Hindlimb muscle (tissue), 1 donor: ENCODE measurements around the gene CD177. TPM values are rescaled to one million over a fixed set of nuclear protein-coding genes. Genes with fewer than 3 reads are reported as not detected.
"Not testable (repeated sequence)": the region's sequence is repeated elsewhere in the genome, so short reads cannot be mapped to it uniquely, and the experiment has no call there.

Source experiments
- DNase-seq: peaks from one replicate; pipeline ENCODE4 v3.0.0-alpha.2; 2013
- polyA plus RNA-seq: library from polyadenylated mRNA; unstranded; fragments of 120-200 nt; gene quantifications from one replicate; pipeline ENCODE4 v1.2.1, GENCODE V29; 2013; ENCODE audit not compliant: insufficient read length

Gene CD177, protein sequence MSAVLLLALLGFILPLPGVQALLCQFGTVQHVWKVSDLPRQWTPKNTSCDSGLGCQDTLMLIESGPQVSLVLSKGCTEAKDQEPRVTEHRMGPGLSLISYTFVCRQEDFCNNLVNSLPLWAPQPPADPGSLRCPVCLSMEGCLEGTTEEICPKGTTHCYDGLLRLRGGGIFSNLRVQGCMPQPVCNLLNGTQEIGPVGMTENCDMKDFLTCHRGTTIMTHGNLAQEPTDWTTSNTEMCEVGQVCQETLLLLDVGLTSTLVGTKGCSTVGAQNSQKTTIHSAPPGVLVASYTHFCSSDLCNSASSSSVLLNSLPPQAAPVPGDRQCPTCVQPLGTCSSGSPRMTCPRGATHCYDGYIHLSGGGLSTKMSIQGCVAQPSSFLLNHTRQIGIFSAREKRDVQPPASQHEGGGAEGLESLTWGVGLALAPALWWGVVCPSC
- polyA plus RNA-seq = 0.25 TPM

DNA sequence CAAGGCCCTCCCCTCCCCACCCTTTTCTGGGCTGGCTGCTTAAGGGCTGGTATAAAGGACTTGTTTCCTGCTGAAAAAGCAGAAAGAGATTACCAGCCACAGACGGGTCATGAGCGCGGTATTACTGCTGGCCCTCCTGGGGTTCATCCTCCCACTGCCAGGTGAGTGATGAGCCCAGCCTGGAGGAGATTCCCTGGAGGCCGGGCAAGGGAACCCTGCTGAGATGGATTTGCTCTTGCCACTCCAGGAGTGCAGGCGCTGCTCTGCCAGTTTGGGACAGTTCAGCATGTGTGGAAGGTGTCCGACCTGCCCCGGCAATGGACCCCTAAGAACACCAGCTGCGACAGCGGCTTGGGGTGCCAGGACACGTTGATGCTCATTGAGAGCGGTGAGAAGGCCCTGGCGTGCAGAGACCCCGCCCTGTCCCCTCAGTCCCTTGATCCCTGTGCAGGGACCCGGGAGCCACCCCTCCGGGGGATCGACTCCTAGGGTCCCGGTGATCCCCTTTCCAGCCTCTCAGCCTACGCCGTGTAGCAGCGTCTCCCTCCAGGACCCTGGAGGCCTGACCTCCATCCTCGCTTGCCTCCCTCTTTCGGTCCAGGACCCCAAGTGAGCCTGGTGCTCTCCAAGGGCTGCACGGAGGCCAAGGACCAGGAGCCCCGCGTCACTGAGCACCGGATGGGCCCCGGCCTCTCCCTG lies at the start of gene CD177:
Gene CD177, plus strand, starts transcription at position 81 of the 699 bp plus-strand sequence. Its CDS starts 29 bp downstream, at position 110.
- DNase-seq = no peak

DNA sequence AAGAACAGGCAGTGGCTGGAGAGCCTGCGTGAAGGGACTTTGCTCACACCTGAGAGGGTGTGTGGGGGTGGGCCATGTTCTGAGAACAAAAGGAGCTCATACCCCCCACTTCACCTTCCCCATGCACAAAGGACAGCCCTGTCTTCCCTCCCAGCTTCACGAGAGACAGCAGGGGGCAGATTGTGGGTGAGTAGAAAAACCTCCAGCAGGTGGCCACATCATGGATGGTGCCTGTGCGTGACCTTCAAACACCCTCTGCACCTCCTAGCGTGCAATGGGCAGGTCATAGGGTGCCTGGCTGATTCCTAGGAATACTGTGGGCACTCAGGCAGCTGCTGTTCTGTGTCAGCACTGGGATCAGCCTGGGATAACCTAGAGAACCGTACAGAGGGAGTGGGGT lies 47.8 kb upstream of the CD177 start:
- DNase-seq = no peak

DNA sequence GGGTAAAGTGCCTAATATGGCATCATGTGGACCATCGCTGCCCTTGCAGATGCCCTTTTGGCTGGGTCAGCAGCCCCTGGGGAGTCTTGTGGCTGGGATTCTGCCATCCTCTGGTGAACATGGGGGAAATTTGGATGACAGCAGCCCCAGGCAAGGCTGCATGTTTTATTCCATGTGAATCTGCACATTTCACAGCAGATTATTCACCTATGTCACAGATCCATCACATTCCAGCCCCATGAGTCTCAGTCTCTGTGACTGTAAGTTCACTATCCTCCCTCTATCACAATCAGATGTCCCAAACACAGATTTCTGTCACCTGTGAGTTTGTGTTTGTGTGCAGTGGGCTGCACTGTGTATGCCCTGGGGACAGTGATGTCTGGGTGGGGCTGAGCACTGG lies 47.4 kb upstream of the CD177 start:
- DNase-seq = no peak

DNA sequence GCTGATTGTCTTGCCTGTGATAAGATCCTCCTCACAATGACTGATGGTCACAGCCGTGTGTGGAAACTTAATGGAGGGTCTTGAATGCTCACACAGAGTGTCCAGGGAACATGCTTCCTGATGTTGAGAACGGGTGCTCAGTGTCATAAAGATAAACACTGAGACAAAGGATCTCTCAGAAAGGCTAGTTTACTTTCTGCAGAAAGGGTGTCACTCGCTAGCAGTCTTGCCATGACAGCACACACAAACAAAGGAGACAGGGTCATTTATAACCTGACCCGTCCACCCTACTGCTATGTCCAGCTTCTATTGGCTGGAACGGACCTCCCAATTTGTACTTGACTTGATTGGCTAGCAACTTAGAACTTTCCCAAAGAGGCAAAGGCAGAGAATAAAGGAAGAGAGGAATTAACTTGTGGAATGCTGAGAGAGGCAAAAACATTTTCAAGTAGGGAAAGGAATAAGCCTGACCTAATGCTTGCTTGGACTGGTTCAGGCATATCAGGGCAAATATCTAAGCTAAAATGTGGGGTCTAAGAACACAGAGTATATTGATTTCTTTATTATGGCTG lies 45.2 kb upstream of the CD177 start:
- no peak for DNase-seq

DNA sequence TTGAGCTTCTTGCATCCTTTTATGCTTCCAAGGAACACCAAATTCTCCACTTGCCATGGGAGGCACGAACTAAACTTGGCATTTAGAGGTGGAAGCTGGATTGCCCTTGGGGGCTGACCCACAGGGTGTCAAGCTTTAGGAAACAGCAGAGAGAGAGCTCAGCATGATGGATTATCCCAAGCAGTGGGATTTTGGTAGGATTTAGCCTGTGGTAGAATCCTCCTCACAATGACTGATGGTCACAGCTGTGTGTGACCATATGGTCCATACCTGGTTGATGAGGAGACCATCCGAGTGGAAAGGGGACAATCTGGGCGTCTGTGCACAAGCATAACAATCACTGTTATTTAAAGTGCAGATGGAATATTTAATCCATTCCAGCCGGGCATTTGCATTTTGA lies 44.0 kb upstream of the CD177 start:
- DNase-seq = no peak

DNA sequence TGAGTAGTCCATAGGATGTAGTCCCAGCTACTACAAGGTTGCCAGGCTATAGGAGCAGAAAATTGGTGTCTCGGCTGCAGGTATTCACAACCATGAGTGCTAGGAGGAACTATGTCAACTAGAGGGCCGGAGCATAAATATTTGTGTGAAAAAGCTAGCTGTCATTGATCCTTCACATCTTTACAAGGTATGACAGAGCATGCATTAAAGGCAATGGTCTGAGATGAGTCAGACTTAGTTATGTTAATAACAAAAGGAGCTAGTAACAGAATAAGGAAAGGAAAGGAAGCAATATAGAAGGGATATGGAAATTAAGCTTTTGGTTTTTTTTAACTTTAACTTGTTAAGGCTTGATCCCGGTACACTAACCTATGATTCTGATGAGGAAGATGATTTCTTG lies 43.3 kb upstream of the CD177 start:
- DNase-seq = no peak

DNA sequence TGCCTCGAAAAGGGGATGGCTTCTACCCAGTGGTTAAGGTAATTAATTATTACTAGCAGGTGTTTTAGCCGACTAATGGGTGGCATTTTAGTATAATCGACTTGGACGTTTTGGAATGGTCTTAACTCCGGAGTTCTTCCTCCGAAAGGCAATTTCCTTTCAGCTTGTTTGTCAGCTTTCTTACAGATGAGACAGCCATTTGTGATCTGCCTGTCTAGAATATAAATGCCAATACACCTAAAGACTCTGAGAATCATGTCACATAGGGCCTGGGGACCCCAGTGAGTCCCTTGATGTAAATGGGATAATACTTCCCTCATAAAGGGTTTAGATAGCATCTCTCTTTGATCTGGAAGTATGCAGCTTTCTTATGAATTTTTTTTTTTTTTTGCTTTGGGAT lies 42.2 kb upstream of the CD177 start:
- no peak for DNase-seq

DNA sequence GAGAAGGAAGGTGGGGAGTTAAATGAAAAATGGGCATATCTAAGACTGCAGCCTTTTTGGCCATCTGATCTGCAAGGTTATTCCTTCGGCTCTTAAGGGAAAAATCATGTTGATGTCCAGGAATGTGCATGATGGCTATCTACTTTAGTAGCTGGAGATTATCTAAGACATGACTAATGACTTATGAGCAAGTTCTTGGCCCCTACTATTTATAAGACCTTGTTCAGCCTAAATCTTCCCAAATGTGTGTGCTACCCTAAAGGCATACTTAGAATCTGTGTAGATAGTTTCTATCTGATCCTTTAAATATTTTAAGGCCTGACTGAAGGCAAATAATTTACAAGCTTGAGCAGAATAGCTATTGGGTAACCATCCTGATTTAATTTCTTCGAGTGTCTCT lies 41.8 kb upstream of the CD177 start:
- DNase-seq = no peak

DNA sequence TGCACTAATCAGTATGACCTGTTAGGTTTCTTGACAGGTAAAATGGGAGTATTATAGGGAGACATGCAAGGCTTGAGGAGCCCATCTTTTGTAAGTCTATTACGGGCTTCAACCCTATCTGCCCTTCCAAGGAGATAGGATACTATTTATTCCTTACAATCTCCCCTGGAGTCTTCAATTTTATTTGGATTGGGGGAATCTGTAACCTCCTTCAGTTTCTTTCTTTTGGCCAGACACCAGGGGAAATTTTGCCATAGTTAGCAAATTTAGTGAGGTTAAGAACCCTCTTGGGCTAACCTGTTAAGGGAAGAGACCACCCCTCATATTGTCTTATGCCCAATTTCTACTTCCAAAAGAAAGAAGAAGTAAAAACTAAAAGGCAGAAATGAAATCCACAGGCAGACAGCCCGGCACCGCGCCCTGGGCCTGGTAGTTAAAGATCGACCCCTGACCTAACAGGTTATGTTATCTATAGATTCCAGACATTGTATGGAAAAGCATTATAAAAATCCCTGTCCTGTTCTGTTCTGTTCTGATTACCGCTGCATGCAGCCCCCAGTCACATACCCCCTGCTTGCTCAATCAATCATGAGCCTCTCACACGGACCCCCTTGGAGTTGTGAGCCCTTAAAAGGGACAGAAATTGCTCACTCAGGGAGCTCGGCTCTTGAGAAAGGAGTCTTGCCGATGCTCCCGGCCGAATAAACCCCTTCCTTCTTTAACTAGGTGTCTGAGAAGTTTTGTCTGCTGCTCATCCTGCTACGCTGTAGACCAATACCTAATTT lies 39.6 kb upstream of the CD177 start:
- DNase-seq = no peak

DNA sequence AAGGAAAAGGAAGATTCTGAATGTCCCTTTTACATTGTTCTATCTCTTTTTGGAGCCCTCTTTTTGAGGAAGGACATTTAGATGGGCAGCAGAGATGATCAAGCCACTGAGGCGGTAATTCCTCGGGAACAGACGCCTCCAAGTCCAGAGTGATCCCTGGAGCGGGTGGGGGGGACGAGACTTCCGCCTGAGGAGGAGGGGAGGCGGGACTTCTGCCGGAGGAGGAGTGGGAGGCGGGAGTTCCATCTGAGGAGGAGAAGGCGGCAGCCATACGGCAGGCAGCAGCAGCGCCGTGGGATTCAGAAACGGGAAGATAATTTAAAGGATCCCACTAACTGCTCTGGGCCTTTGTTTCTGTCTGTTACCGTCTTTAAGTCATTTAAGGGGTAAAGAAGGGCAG lies 37.6 kb upstream of the CD177 start:
- no peak for DNase-seq

DNA sequence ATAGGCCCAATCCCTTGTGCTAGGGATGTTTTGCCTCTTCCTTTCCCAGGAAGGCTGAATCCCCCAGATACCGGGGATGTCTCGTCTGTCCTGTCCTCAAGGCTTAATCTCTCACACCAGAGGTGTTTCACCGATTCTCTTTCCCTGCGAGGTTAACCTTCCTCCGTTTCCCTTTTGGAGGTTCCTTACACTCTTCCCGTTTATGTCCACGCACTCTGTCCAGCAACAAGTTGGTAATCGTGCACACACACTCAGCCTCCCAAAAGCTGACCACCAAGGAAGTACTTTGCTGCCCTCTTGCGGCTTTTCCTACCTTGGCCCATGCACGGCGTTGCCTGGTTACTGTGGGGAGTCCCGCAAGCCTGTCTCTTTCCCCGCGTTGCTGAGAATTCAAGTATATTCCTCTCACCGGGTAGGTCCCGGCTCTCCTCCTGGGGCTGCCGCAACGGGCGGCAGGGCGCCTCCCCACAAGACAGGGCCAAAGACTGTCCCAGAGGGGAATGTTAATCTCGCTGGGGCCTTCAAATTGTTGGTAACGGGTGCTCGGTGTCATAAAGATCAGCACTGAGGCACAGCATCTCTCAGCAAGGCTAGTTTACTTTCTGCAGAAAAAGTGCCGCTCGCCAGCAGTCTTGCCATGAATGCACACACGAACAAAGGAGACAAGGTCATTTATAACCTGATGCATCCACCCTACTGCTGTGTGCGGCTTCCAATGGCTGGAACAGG lies 36.7 kb upstream of the CD177 start:
- no peak for DNase-seq

DNA sequence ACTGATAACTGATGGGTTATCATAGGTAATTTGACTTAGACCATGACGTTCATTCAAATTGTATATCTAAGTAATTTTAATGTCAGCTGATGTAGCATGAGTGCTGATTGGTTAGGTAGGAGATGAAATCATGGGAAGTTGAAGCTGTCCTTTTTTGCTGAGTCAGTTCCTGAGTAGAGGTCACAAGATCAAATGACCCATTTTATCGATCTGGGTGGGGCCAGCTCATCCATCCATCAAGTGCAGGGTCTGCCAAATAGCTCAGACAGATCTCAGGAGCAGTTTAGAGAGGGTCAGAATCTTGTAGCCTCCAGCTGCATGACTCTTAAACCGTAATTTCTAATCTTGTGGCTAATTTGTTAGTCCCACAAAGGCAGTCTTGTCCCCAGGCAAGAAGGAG lies 35.3 kb upstream of the CD177 start:
- no peak for DNase-seq

DNA sequence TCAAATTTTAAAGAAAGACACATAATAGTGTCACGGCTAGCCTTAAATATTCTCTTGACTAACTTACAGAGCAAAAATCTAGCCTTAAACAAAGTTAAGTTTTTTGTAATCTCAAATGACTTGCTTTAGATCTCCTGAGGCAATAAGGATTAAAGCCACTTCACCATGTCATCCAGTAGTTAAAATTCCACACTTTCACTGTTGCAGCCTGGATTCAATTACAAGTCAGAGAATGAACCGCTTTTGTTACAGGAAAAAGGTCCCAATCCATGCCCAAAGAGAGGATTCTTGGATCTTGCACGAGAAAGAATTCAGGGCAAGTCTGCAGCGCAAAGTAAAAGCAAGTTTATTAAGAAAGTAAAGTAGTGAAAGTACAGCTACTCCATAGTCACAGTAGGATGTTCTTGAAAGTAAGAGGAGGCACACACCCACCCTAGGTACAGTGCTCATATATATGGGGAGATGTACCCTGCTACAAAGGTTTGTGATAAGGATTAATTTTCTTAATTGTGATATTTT lies 34.6 kb upstream of the CD177 start:
- DNase-seq = no peak

DNA sequence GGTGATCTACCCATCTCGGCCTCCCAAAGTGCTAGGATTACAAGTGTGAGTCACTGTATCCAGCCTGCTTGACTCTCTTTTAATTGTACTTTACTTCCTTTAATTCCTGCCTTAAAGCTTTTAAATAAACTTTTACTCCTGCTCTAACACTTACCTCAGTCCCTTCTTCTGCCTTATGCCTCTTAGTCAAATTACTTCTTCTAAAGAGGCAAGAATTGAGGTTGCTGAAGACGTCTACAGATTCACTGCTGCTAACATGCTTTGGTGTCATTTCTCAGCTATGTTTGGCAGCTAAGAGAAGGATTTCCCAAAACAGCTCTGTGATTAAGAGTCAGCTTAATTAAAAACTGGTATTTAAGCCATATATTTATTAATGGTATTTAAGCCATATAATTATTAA lies 32.9 kb upstream of the CD177 start:
- no peak for DNase-seq

DNA sequence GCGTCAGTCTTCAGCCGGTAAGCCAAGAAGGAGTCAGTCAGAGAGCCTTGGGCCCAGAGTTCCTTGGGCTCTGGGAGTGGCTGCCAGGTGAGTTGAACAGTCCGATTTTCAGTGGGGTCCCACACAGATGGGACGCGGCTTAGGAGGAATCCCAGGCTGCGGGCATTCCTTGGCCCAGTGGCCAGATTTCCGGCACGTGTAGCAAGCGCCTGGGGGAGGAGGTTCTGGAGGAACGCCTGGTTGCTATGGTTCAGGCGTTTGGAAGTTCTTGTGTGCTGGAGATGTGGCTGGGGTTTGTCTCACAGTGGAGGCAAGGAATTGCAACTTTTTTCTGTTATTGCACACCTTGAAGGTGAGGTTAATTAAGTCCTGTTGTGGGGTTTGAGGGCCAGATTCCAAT lies 26.7 kb upstream of the CD177 start:
- not testable (repeated sequence) for DNase-seq

DNA sequence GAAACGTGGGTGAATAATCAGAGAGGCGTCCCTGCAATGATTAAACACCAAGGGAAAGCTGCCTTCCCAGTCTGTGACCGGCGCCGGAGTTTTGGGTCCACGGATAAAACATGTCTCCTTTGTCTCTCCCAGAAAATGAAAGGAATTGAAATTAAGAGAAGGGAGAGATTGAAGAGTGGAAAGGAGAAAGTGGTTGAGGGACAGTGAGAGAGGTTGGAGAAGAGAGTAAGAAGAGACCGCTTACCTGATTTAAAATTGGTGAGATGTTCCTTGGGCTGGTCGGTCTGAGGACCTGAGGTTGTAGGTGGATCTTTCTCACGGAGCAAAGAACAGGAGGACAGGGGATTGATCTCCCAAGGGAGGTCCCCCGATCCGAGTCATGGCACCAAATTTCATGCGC lies 24.9 kb upstream of the CD177 start:
- DNase-seq = not testable (repeated sequence)

DNA sequence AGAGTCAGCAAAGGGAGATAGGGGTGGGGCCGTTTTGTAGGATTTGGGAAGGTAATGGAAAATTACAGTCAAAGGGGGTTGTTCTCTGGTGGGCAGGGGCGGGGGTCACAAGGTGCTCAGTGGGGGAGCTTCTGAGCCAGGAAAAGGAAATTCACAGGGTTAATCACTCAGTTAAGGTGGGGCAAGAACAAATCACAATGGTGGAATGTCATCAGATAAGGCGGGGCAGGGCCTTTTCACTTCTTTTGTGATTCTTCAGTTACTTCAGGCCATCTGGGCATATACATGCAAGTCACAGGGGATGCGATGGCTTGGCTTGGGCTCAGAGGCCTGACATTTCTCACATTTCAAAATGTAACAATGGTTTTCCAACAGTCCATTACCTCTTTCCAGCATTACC lies 24.4 kb upstream of the CD177 start:
- not testable (repeated sequence) for DNase-seq

DNA sequence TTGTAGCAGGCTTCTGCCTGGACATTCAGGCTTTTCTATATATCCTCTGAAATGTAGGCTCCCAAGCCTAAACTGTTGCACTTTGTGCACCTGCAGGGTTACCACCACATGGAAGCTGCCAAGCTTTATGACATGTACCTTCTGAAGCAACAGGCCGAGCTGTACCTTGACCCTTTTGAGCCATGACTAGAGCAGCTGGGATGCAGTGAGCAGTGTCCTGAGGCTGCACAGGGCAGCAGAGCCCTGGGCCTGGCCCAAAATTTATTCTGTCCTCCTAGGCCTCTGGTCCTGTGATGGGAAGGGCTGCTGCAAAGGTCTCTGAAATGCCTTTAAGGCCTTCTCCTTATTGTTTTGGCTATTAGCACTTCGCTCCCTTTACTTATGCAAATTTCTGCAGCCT lies 23.5 kb upstream of the CD177 start:
- DNase-seq = no peak

DNA sequence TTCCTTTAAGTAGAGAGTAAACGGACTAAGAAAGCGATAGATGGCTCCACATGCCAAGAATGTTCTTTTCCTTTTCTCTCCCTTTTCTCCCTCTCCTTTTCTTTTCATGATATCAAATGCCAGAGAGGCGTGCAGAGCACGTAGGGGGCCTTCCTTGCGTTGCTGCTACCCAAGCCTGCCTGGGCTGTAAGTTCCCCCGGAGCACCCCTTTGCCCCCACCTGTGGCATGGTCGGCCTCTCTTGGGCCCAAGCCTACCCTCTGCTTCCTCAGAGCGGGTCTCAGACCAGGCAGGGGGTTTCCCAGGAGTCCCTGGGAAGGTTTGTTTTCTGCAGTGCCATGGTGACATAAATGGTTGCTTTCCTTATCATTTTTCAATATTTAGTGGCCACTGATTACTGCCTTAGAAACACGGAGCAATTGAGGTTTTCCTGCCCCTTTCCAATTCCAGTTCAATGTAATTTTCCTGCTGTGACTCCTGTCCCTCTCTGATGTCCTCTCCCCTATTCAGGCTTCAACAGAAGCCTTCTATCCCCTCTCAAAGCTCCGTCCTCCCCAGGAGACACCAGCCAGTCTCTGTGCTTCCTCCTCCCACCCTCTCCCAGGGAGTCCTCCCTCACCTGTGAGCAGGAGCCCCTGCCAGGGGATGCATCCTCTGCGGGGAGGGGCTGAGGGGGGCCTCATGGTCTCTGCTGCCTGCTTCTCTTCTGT lies 22.6 kb upstream of the CD177 start:
- no peak for DNase-seq

DNA sequence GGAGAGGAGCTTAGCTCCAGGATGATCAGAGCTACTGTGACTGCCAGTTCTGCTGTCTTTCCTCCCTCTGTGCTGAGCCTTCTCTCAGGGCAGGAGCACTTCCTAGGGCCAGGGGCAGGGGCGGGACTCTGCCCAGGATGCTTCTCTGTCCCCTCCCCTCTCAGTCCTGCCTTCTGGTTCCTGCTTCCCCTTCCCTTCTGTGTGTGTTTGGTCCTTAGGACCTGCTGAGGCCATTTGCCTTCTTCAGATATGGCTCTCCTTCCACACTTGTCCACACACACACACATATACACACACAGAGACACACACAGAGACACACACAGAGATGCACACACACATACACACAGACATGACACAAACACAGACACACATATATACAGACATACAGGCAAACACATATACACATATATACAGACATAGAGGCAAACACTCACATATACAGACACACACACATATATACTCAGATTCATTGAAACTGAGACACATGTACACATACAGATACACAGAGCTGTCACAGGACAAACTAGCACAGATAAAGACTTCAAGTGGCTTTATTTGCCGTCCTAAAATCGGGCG lies 22.0 kb upstream of the CD177 start:
- DNase-seq = no peak
